Endothelial cell of umbilical vein (primary cell): Measurements from ENCODE around the gene BMP8A.
"Not testable (repeated sequence)": the region's sequence is repeated elsewhere in the genome, so short reads cannot be mapped to it uniquely, and the experiment has no call there.

Experiments
- CTCF ChIP-seq, 2 donors: IDR thresholded peaks; 1 replicate in 1 of 2; 2 replicates in 1 of 2; pipeline ENCODE4 v1.5.1; 2011; ENCODE audit warnings: low read length in 2 of 2, mild to moderate bottlenecking in 2 of 2, moderate library complexity in 2 of 2, control low read depth in 1 of 2, inconsistent platforms in 1 of 2, low read depth in 1 of 2; ENCODE audit not compliant: insufficient read depth in 1 of 2; ENCODE audit errors: extremely low read depth in 1 of 2
- FOS ChIP-seq: IDR thresholded peaks from 2 replicates; pipeline ENCODE4 v1.6.1; 2011; ENCODE audit warnings: mild to moderate bottlenecking, low read length, moderate library complexity, borderline replicate concordance; ENCODE audit not compliant: insufficient read depth
- JUN ChIP-seq: IDR thresholded peaks from 2 replicates; pipeline ENCODE4 v1.6.1; 2011; ENCODE audit warnings: borderline replicate concordance, low read depth; ENCODE audit not compliant: insufficient read length, insufficient read depth
- POLR2A ChIP-seq: IDR thresholded peaks from 2 replicates; pipeline ENCODE4 v1.6.1; 2012; ENCODE audit warnings: low read depth, mild to moderate bottlenecking, control low read depth, low read length

- TF ChIP-seq POLR2A; CTCF (IDR thresholded peaks at IDR 0.05; ENCODE audit: extremely low read depth in 1 of 2, insufficient read depth in 1 of 2, low read depth in 1 of 2, low read length in 2 of 2); JUN; FOS: not testable (repeated sequence)
Measured at GRCh38 chr1:39516841-39517240, 25.4 kb downstream of the BMP8A start.
